GM21390 (cell line): ENCODE results near the gene CYP3A4.
"Not testable (repeated sequence)": the region's sequence is repeated elsewhere in the genome, so short reads cannot be mapped to it uniquely, and the experiment has no call there.

Experiments used
- ATAC-seq: cut with Tn5 transposase; IDR thresholded peaks from one replicate; pipeline ENCODE4 v1.9.1; 2021; ENCODE audit not compliant: unreplicated experiment

CYP3A4 gene

DNA sequence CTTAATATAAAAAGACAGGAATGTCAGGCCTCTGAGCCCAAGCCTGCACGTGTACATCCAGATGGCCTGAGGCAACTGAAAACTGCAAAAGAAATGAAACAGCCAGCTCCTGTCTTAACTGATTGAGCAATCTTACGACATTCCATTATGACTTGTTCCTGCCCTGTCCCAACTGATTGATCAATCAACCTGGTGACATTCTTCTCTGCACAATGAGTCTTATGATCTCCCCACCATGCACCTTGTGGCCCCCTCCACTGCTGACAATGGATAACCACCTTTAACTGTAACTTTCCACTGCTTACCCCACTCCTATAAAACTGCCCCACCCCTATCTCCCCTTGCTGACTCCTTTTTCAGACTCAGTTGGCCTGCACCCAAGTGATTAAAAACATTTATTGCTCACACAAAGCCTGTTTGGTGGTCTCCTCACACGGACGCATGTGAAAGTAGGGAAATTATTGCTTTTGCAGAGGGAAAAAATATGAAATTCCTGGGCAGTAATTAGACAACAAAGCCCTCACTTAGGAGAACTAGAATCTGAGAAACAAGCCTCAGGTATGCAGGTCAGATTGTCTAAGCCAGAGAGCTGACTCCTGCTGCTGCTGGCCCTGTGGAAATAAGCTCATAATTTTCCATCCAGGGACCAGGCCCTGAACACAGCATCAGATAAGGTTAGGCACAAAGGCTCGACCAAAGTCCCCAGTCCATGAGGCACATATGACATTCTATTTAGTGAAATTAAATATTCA, 54.3 kb downstream of the CYP3A4 start:
- no peak for ATAC-seq

DNA sequence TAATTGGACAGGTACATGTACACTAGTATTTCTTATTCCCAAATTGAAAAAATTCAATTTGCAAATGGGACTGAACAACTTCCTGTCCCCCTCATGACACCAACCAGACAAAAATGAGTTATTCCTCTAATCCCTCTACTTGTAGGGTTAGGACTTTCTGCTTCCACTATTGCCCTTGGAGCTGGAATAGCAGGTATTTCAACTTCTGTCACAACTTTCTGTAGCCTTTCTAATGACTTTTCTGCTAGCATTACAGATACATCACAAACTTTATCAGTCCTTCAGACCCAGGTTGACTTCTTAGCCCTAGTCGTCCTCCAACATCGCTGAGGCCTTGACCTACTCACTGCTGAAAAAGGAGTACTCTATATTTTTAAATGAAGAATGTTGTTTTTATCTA, 55.4 kb downstream of the CYP3A4 start:
- ATAC-seq, result no peak

- not testable (repeated sequence) for ATAC-seq
Observed at GRCh38 chr7:99723201-99723600, 60.8 kb downstream of the CYP3A4 start.

DNA sequence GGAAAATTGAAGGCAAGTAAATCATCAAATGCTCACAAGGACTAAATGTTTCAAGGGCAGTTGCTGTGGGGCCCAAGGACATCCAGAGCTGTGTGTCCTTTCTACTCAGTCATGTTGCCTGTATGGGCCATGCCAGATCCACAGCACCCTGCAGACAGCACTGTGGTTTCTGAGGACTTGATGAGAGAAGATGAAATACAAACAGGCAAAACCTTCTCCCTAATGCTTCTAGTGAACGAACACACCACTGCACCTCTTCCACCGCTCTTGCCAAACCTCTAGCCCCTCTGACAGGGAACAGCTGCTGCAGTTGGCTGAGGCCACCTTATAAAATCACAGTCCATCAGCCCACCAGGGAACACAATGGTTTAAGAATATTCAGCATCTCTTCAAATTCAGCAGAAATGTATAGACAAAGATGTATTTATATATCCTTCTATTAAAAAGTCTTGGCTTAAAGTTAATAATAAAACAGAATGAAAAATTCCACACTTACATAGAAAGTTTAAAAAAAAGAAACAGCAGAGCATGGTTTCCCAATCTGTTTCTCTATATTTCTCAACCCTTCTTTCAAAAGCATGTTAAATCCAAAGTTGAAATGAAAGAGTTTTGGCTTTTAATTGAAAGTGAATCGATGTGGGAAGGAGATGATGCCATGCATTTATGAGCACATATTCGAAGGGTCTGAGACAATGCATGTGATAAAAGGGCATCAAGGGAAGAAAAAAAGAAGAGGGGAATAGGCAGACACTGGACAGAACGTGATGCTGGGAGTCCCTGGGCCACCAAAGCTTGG, 63.0 kb downstream of the CYP3A4 start:
- ATAC-seq, result no peak

DNA sequence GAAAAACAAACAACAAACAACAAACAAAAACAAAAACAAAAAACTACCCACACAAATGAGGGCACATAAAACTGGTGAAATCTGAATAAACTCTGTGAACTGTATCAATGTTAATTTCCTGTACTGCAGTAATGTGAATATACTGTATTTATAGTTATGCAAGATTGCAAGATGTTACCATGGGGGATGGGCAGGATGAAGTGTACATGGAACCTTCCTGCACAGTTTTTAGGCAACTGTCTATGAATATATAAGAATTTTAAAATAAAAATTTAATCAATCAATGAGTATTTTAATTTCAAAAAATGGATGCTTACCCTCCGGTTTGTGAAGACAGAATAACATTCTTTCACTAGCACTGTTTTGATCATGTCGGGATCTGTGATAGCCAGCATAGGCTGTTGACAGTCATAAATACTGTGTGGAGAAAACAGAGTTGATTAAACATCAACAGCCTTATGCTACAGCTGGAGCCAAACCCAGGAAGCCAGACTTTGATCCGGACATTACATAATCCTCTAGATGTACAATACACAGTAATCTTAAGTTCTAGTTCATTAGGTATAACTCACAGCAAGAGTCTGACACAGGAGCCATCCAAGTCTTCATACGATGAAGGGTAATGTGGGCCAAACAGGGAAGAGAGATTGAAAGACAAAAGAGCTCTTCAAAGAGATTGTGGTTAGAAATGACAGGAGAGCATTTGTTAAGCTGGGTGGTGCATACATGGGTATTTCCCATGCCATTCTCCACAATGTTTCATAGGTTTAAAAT, 63.8 kb downstream of the CYP3A4 start:
- ATAC-seq, result no peak

DNA sequence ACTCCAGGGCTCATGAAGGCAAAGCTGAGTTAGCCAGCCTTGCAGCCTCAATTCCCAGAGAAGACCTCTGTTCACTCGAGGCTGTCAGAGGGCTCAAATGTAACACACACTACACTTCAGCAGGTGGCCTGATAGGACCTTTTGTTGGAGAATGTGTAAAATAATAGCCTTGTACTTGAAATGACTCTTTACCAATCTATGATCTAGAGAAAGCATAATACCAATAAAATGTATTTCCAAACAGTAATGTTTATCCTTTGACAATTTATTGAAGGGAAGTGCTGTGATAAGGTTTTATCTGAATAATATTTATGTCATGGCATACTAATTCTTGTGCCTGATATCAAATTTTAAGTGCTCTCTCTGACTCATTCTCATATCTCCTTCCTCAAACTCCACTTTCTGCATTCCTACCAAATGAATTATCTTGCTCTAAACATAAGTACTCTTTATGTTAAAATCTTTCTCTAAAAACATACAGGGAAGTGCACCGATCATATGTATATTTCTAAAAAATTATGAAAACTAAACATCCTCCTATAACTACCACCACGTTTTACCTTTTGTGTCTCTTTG, 69.9 kb downstream of the CYP3A4 start:
- no peak for ATAC-seq

DNA sequence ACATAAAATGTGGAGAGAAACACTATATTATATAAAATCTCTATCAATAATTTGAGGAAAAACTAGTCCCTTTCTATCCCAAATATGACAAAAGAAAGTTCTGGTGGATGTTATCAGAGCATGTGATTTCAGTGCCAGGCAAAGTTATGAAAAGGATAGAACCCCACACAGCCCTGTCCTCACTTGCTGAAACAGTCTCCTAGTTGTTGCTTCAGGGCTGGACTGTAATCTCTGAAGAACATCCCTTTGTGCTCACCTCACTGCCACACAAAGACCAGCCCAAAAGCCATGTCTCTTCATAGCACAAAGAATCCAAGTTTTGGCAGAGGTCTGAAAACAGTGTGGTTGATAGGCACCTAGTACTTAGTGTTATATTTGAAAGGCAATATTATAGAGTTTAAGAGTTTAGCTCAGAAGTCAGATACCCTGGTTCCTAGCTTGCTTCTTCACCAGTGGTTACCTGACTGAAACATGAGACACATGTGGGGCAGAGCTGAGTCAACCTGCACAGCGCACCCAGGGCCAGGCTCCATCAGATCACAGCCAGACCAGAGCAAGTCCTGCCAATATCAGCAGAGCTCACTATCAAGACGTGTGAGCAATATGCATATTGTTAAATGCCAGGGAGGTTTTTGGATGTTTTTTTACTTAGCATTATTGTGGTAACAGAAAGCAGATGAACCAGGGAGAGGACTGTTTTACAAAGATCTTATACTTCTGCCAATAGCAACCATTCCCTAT, 74.0 kb downstream of the CYP3A4 start:
- ATAC-seq, result no peak

DNA sequence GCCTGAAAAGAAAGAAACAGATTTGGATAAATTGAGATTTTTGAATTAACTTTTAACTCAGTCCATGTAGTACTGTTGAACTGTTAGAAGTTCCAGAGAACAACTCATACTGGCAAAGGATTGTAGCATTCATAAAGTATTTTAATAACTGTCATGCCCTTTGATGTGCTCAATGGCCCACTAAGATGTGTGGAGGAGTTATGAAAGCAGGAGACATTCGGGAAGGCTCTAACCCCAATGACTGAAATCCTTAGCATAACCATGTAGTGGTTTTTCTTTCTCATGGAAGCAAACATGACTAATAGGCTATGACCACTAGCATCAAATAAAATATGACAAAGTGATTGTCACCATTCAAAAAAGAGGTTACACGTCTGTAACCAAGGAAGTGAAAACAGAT, 74.7 kb downstream of the CYP3A4 start:
- no peak for ATAC-seq

DNA sequence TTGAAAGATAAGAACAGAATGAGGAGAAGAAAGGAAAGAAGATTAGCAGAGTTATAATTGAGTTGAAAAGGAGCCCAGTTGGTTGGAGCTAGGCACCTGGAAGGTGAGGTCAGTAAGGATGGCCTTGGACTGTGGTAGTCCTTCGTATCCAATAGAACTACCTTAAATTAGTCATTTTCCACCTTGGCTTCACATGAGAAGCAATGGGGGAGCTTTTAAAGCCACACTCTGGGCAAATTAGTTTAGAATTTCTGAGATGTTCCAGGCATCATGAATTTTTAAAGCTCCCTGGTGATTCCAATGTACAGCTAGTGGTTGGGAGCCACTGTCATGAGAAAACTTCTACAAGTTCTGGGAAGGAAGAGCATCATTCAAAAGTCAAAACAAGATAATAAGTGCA, 76.9 kb downstream of the CYP3A4 start:
- ATAC-seq, result no peak
